IMR-90 (cell line): ENCODE data around the gene SOWAHD. TPM values are rescaled to one million over a fixed set of nuclear protein-coding genes. Genes with fewer than 3 reads are reported as not detected.

Experiments
- ATAC-seq: fragments of 200-7000 bp; cut with Tn5 transposase; 2 replicates; pipeline ENCODE4 v1.9.1; 2020; ENCODE audit warnings: low read depth, mild to moderate bottlenecking, moderate library complexity
- BruUV-seq: library from RNA; stranded (reverse); fragments of 400-500 nt; replicated peaks from 2 replicates; lab custom pipeline; 2021; lab: Mats Ljungman, UMichigan
- CTCF ChIA-PET: fragments of 300-600 bp; formaldehyde crosslinking; extraction: SDS; loops from one replicate; lab custom pipeline; 2021; ENCODE audit warnings: antibody characterized with exemption; lab: Yijun Ruan, JAX
- POLR2A ChIA-PET: fragments of 300-600 bp; sonication (Branson Sonifier 250); formaldehyde crosslinking; loops from one replicate; lab custom pipeline; 2022; ENCODE audit warnings: antibody characterized with exemption; ENCODE audit not compliant: unreplicated experiment; lab: Charles Lee
- DNase-seq: peaks from one replicate; pipeline ENCODE4 v3.0.0; 2013
- H2AFZ ChIP-seq: replicated peaks from 2 replicates; pipeline ENCODE3; 2013; ENCODE audit warnings: low read length, mild to moderate bottlenecking; ENCODE audit not compliant: poor library complexity
- H2AK5ac ChIP-seq: 2 replicates; pipeline ENCODE4 v1.6.1; 2013; ENCODE audit warnings: low read depth, low read length, inconsistent platforms
- H2AK9ac ChIP-seq: replicated peaks from 2 replicates; pipeline ENCODE3; 2013; ENCODE audit warnings: mild to moderate bottlenecking, low read depth, low read length, moderate library complexity; ENCODE audit not compliant: poor library complexity
- H2BK120ac ChIP-seq: 2 replicates; pipeline ENCODE4 v1.6.1; 2013; ENCODE audit warnings: low read depth, low read length, inconsistent platforms
- H2BK15ac ChIP-seq: 3 replicates; pipeline ENCODE4 v1.6.1; 2013; ENCODE audit warnings: low read depth, low read length, inconsistent platforms
- H2BK20ac ChIP-seq: 2 replicates; pipeline ENCODE4 v1.6.1; 2013; ENCODE audit warnings: low read depth, mild to moderate bottlenecking, inconsistent platforms, low read length, moderate library complexity
- H2BK5ac ChIP-seq: 2 replicates; pipeline ENCODE4 v1.6.1; 2013; ENCODE audit warnings: mild to moderate bottlenecking, low read depth, low read length, inconsistent platforms; ENCODE audit not compliant: poor library complexity, severe bottlenecking
- H3K14ac ChIP-seq: replicated peaks from 2 replicates; pipeline ENCODE4 v1.6.1; 2013; ENCODE audit warnings: low read depth, low read length, inconsistent platforms
- H3K18ac ChIP-seq: 2 replicates; pipeline ENCODE4 v1.6.1; 2013; ENCODE audit warnings: low read depth, low read length, control low read depth
- H3K23ac ChIP-seq: 2 replicates; pipeline ENCODE4 v1.6.1; 2013; ENCODE audit warnings: low read depth, low read length, inconsistent platforms
- H3K27ac ChIP-seq: 2 replicates; pipeline ENCODE4 v1.5.1; 2013; ENCODE audit warnings: mild to moderate bottlenecking, control low read depth, low read length; ENCODE audit not compliant: insufficient read depth
- H3K27me3 ChIP-seq: 2 replicates; pipeline ENCODE4 v1.6.1; 2013; ENCODE audit warnings: low read length; ENCODE audit not compliant: control insufficient read depth, insufficient read depth
- H3K36me3 ChIP-seq: 2 replicates; pipeline ENCODE4 v1.6.1; 2013; ENCODE audit warnings: low read length, mixed read lengths; ENCODE audit not compliant: control insufficient read depth, insufficient read depth
- H3K4ac ChIP-seq: 2 replicates; pipeline ENCODE4 v1.6.1; 2013; ENCODE audit warnings: low read depth, low read length, inconsistent platforms
- H3K4me1 ChIP-seq: 2 replicates; pipeline ENCODE4 v1.6.1; 2013; ENCODE audit warnings: low read length, mixed read lengths; ENCODE audit not compliant: control insufficient read depth, insufficient read depth
- H3K4me2 ChIP-seq: 2 replicates; pipeline ENCODE4 v1.6.1; 2013; ENCODE audit warnings: low read depth, mild to moderate bottlenecking, control low read depth, low read length, moderate library complexity
- H3K4me3 ChIP-seq: 2 replicates; pipeline ENCODE4 v1.5.1; 2013; ENCODE audit warnings: low read depth, mild to moderate bottlenecking, control low read depth, low read length, moderate library complexity; ENCODE audit not compliant: insufficient read depth
- H3K56ac ChIP-seq: 2 replicates; pipeline ENCODE4 v1.6.1; 2013; ENCODE audit warnings: low read length, inconsistent platforms; ENCODE audit not compliant: insufficient read depth; ENCODE audit errors: extremely low read depth
- H3K79me1 ChIP-seq, 2 experiments: 2 replicates each; pipeline ENCODE4 v1.6.1; 2013; ENCODE audit warnings: low read length in 2 of 2, inconsistent platforms in 1 of 2, low read depth in 1 of 2
- H3K9ac ChIP-seq: 2 replicates; pipeline ENCODE4 v1.6.1; 2013; ENCODE audit warnings: low read depth, low read length, control low read depth
- H3K9me1 ChIP-seq: 2 replicates; pipeline ENCODE4 v1.6.1; 2013; ENCODE audit warnings: low read length, inconsistent platforms; ENCODE audit not compliant: insufficient read depth
- H3K9me3 ChIP-seq: 2 replicates; pipeline ENCODE4 v1.6.1; 2013; ENCODE audit warnings: low read length; ENCODE audit not compliant: control insufficient read depth, insufficient read depth
- H4K20me1 ChIP-seq: 2 replicates; pipeline ENCODE4 v1.6.1; 2013; ENCODE audit warnings: low read length, inconsistent platforms; ENCODE audit not compliant: insufficient read depth
- H4K5ac ChIP-seq: 2 replicates; pipeline ENCODE4 v1.6.1; 2013; ENCODE audit warnings: mild to moderate bottlenecking, low read depth, low read length, control low read depth
- H4K8ac ChIP-seq, 2 experiments: 2 replicates each; pipeline ENCODE4 v1.6.1; 2013; ENCODE audit warnings: low read depth in 2 of 2, low read length in 2 of 2, control low read depth in 1 of 2, inconsistent platforms in 1 of 2
- H4K91ac ChIP-seq: 2 replicates; pipeline ENCODE4 v1.6.1; 2013; ENCODE audit warnings: low read depth, low read length, inconsistent platforms; ENCODE audit not compliant: insufficient read depth
- CEBPB ChIP-seq: IDR thresholded peaks from 2 replicates; pipeline ENCODE4 v1.6.1; 2012; ENCODE audit warnings: low read depth, low read length, improper control_type of control experiment
- CHD1 ChIP-seq: IDR thresholded peaks from 2 replicates; pipeline ENCODE4 v1.6.1; 2012; ENCODE audit warnings: low read depth, low read length, improper control_type of control experiment
- CTCF ChIP-seq: conservative IDR thresholded peaks from 2 replicates; pipeline ENCODE4 v1.5.1; 2012; ENCODE audit warnings: mild to moderate bottlenecking, low read depth, low read length, improper control_type of control experiment
- FOS ChIP-seq: fragments of 150-350 bp; IDR thresholded peaks from 2 replicates; pipeline ENCODE4 v1.6.1; 2016; ENCODE audit warnings: low read depth, low read length
- MAFK ChIP-seq: IDR thresholded peaks from 2 replicates; pipeline ENCODE4 v1.6.1; 2012; ENCODE audit warnings: low read depth, low read length, improper control_type of control experiment
- MXI1 ChIP-seq: IDR thresholded peaks from 2 replicates; pipeline ENCODE4 v1.6.1; 2012; ENCODE audit warnings: low read depth, mild to moderate bottlenecking, low read length, moderate library complexity, borderline replicate concordance
- NFE2L2 ChIP-seq: fragments of 150-350 bp; IDR thresholded peaks from 2 replicates; pipeline ENCODE4 v1.6.1; 2016; ENCODE audit warnings: low read depth, mild to moderate bottlenecking, low read length
- POLR2A ChIP-seq: IDR thresholded peaks from 2 replicates; pipeline ENCODE4 v1.6.1; 2012; ENCODE audit warnings: mild to moderate bottlenecking, low read depth, low read length
- RAD21 ChIP-seq: IDR thresholded peaks from 2 replicates; pipeline ENCODE4 v1.6.1; 2012; ENCODE audit warnings: low read length, improper control_type of control experiment
- RCOR1 ChIP-seq: IDR thresholded peaks from 2 replicates; pipeline ENCODE4 v1.6.1; 2012; ENCODE audit warnings: mild to moderate bottlenecking, low read length, improper control_type of control experiment; ENCODE audit not compliant: insufficient replicate concordance
- RFX5 ChIP-seq: IDR thresholded peaks from 2 replicates; pipeline ENCODE4 v1.8.0; 2012; ENCODE audit warnings: low read depth, mild to moderate bottlenecking, low read length, moderate library complexity
- SMC3 ChIP-seq: fragments of 150-350 bp; IDR thresholded peaks from 2 replicates; pipeline ENCODE4 v1.6.1; 2016; ENCODE audit warnings: low read depth, mild to moderate bottlenecking, antibody characterized with exemption, low read length, moderate library complexity
- whole genome bisulfite sequencing, 2 experiments: methylation state at CpG; one replicate each; pipeline versions ENCODE4 v1.1.5 to v1.1.7; 2013; ENCODE audit warnings: missing lambda C conversion rate in 2 of 2; ENCODE audit not compliant: insufficient read length in 1 of 2; ENCODE audit errors: extremely low coverage in 2 of 2; 5-methylcytosine and 5-hydroxymethylcytosine counted together
- dilution Hi-C: fragments of 300-500 bp; cut with HindIII; formaldehyde crosslinking; loops from one replicate; pipeline ENCODE4 v1.14.3; 2018; ENCODE audit warnings: low sequenced_read_pairs; ENCODE audit not compliant: unreplicated experiment
- in situ Hi-C: fragments of 300-500 bp; cut with MboI; formaldehyde crosslinking; loops from 3 replicates; pipeline ENCODE4 v1.14.3; 2019; ENCODE audit warnings: low sequenced_read_pairs, inconsistent platforms, mixed read lengths
- intact Hi-C: fragments of 100-400 bp; cut with micrococcal nuclease; formaldehyde crosslinking; loops from 2 replicates; pipeline ENCODE4 v1.10.0; 2022
- polyA plus RNA-seq, 3 experiments: library from polyadenylated mRNA; depleted of rRNA; stranded (reverse); fragments of >200 nt; gene quantifications; 2 replicates each; pipeline ENCODE4 v1.2.3, GENCODE V29; 2012; ENCODE audit warnings: low replicate concordance in 1 of 3
- total RNA-seq: library from RNA; depleted of rRNA; stranded (reverse); fragments of >200 nt; gene quantifications from 2 replicates; pipeline ENCODE4 v1.2.3, GENCODE V29; 2012

The SOWAHD gene
- total and polyA plus RNA-seq, 2 of the 4 experiments (the other 2 are of a cell fraction) = 0.17 to 0.18 TPM

- no peak overlapping the region for H3K9ac ChIP-seq
- no peak overlapping the region for H4K8ac ChIP-seq
- peaks cover 8% of the 10 kb centered on the region for H3K4me1 ChIP-seq
- H3K23ac ChIP-seq = no peak overlapping the region
- no CpG with 5 or more reads among the region's 18 CpGs for WGBS, 2 experiments
- no peak overlapping the region for H2BK120ac ChIP-seq
- H2BK5ac ChIP-seq = no peak overlapping the region
- H3K14ac ChIP-seq = no peak overlapping the region
- no peak overlapping the region for H4K91ac ChIP-seq
- intact Hi-C loops (no loop called here), dilution Hi-C loops (no loop called here), in situ Hi-C loops (no loop called here)
- no peaks in the 10 kb centered on the region for H3K36me3 ChIP-seq
- H2AFZ ChIP-seq = no peak overlapping the region
- ChIA-PET POLR2A (no interaction called here), CTCF (no interaction called here)
- TF ChIP-seq RAD21 (no peak), CTCF (no peak), SMC3 (no peak), NFE2L2 (no peak), RFX5 (no peak), CHD1 (no peak), MXI1 (no peak), RCOR1 (no peak), POLR2A (no peak), FOS (no peak), CEBPB (no peak), MAFK (no peak)
- DNase-seq (no peak), ATAC-seq (no peak)
- no TSS peak for BruUV-seq
- H3K79me1 ChIP-seq = no peaks in the 10 kb centered on the region
- H3K9me3 ChIP-seq = no peaks in the 10 kb centered on the region
- H3K27ac ChIP-seq = no peak overlapping the region
- no peak overlapping the region for H4K5ac ChIP-seq
- no peaks in the 10 kb centered on the region for H4K20me1 ChIP-seq
- no peak overlapping the region for H2BK20ac ChIP-seq
- H2AK5ac ChIP-seq = no peak overlapping the region
- H3K9me1 ChIP-seq = no peaks in the 10 kb centered on the region
- H3K4ac ChIP-seq = no peak overlapping the region
- H3K56ac ChIP-seq = no peak overlapping the region
- no peak overlapping the region for H3K4me2 ChIP-seq
- H3K4me3 ChIP-seq = no peak overlapping the region
- H2AK9ac ChIP-seq = no peak overlapping the region
- H2BK15ac ChIP-seq = no peak overlapping the region
- no peak overlapping the region for H3K18ac ChIP-seq
- no peaks in the 10 kb centered on the region for H3K27me3 ChIP-seq
Observed at GRCh38 chrX:119760026-119760877, 1.9 kb downstream of the SOWAHD start.
